ENCODE data around the gene CRB3. TPM values are rescaled to one million over a fixed set of nuclear protein-coding genes. Genes with fewer than 3 reads are reported as not detected.

CRB3 gene
- total and polyA plus RNA-seq, 9 of the 15 experiments (the other 6 are each of a cell fraction or from before 2014, with no cell fraction given), result 0.49 TPM; not detected in 8

DNA sequence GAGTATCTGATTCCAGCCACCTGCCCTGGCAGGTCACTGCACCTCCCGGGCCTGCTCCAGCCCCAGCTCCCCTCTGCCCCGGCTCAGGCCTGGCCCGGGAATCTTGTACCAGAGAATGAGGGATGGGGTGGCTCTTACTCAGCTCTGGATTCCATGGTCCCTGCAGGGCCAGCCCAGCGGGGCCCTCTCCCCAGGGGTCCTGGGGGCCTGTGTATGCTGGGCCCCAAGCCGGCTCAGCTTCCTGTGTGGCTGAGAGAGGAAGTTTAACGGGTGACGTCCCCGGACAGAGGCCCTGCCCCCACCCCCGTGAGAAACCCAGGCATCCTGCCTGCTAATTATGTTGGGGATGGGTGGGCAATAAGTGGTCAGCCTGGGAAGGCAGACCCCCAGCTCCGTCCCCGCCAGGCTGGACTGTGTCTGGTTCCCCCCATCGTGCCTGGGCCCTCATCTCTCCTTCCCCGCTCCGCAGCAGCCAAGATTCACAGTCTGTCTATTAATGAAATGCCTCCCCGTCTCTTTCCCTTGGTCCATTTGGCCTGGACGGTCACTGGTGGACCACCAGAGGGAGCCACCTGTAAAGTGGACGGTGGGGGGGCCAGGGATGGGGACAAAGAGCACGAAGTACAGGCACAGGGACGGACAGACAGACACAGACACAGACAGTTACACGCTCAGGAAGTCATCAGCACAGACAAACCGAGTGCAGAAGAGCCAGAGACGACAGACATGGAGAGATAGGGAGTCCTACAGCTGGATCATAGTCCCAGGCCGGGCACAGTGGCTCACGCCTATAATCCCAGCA is 17.7 kb downstream of the CRB3 start, which contains the start of gene DENND1C (continued):
- TF ChIP-seq NR2C2 (CRISPR knock-in tag; IDR thresholded peaks at IDR 0.05), result 0 out of 2 replicates have a peak, but pooled peaks have one; percentile 42
- no peak for TF ChIP-seq NR2C2 (tag; IDR thresholded peaks at IDR 0.05)
- TF ChIP-seq, protein P1, sequence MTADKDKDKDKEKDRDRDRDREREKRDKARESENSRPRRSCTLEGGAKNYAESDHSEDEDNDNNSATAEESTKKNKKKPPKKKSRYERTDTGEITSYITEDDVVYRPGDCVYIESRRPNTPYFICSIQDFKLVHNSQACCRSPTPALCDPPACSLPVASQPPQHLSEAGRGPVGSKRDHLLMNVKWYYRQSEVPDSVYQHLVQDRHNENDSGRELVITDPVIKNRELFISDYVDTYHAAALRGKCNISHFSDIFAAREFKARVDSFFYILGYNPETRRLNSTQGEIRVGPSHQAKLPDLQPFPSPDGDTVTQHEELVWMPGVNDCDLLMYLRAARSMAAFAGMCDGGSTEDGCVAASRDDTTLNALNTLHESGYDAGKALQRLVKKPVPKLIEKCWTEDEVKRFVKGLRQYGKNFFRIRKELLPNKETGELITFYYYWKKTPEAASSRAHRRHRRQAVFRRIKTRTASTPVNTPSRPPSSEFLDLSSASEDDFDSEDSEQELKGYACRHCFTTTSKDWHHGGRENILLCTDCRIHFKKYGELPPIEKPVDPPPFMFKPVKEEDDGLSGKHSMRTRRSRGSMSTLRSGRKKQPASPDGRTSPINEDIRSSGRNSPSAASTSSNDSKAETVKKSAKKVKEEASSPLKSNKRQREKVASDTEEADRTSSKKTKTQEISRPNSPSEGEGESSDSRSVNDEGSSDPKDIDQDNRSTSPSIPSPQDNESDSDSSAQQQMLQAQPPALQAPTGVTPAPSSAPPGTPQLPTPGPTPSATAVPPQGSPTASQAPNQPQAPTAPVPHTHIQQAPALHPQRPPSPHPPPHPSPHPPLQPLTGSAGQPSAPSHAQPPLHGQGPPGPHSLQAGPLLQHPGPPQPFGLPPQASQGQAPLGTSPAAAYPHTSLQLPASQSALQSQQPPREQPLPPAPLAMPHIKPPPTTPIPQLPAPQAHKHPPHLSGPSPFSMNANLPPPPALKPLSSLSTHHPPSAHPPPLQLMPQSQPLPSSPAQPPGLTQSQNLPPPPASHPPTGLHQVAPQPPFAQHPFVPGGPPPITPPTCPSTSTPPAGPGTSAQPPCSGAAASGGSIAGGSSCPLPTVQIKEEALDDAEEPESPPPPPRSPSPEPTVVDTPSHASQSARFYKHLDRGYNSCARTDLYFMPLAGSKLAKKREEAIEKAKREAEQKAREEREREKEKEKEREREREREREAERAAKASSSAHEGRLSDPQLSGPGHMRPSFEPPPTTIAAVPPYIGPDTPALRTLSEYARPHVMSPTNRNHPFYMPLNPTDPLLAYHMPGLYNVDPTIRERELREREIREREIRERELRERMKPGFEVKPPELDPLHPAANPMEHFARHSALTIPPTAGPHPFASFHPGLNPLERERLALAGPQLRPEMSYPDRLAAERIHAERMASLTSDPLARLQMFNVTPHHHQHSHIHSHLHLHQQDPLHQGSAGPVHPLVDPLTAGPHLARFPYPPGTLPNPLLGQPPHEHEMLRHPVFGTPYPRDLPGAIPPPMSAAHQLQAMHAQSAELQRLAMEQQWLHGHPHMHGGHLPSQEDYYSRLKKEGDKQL (CRISPR knock-in tag; IDR thresholded peaks at IDR 0.05; ENCODE audit: borderline replicate concordance), result no peak
- TF ChIP-seq PRPF4 (IDR thresholded peaks at IDR 0.05; ENCODE audit: insufficient read depth, low read depth, low read length, poor library complexity, severe bottlenecking), result no peak
- no peak for TF ChIP-seq RBM34 (IDR thresholded peaks at IDR 0.05; ENCODE audit: borderline replicate concordance, insufficient read depth, low read length)
- no peak for TF ChIP-seq ZNF444 (CRISPR knock-in tag; IDR thresholded peaks at IDR 0.05)
- TF ChIP-seq NFIC (IDR thresholded peaks at IDR 0.05), result no peak
- TF ChIP-seq, protein P2, sequence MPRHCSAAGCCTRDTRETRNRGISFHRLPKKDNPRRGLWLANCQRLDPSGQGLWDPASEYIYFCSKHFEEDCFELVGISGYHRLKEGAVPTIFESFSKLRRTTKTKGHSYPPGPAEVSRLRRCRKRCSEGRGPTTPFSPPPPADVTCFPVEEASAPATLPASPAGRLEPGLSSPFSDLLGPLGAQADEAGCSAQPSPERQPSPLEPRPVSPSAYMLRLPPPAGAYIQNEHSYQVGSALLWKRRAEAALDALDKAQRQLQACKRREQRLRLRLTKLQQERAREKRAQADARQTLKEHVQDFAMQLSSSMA (CRISPR knock-in tag; IDR thresholded peaks at IDR 0.05), result no peak
- peak; percentile 50; the same call in 1 of the 2 replicates for TF ChIP-seq MYC (IDR thresholded peaks at IDR 0.05; ENCODE audit: low read depth, low read length)
- TF ChIP-seq MYC (CRISPR knock-in tag; IDR thresholded peaks at IDR 0.05; ENCODE audit: borderline replicate concordance, low read depth), result no peak
- TF ChIP-seq, protein P3, sequence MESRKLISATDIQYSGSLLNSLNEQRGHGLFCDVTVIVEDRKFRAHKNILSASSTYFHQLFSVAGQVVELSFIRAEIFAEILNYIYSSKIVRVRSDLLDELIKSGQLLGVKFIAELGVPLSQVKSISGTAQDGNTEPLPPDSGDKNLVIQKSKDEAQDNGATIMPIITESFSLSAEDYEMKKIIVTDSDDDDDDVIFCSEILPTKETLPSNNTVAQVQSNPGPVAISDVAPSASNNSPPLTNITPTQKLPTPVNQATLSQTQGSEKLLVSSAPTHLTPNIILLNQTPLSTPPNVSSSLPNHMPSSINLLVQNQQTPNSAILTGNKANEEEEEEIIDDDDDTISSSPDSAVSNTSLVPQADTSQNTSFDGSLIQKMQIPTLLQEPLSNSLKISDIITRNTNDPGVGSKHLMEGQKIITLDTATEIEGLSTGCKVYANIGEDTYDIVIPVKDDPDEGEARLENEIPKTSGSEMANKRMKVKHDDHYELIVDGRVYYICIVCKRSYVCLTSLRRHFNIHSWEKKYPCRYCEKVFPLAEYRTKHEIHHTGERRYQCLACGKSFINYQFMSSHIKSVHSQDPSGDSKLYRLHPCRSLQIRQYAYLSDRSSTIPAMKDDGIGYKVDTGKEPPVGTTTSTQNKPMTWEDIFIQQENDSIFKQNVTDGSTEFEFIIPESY (CRISPR knock-in tag; IDR thresholded peaks at IDR 0.05), result no peak
- no peak for TF ChIP-seq ZNF232 (CRISPR knock-in tag; IDR thresholded peaks at IDR 0.05)
- no peak for TF ChIP-seq ZNF75A (CRISPR knock-in tag; IDR thresholded peaks at IDR 0.05)
- TF ChIP-seq PURB (CRISPR knock-in tag; IDR thresholded peaks at IDR 0.05; ENCODE audit: low read depth), result no peak
- no peak for TF ChIP-seq ZNF324 (CRISPR knock-in tag; IDR thresholded peaks at IDR 0.05)
- TF ChIP-seq MEF2A (IDR thresholded peaks at IDR 0.05; ENCODE audit: control insufficient read depth, low read depth, low read length), result no peak
- TF ChIP-seq KLF1 (tag; IDR thresholded peaks at IDR 0.05), result no peak
- peak; percentile 56 to 80 for TF ChIP-seq RAD21 (CRISPR knock-in tag; conservative IDR thresholded peaks at IDR 0.05 in 1 of 2, IDR thresholded peaks at IDR 0.05 in 1 of 2)
- peak; percentile 56; the same call in 1 of the 2 replicates for TF ChIP-seq RB1 (IDR thresholded peaks at IDR 0.05; ENCODE audit: low read depth)
- TF ChIP-seq EHMT2 (IDR thresholded peaks at IDR 0.05), result no peak
- TF ChIP-seq RNF2 (IDR thresholded peaks at IDR 0.05), result no peak

Measured in K562 (cell line).